HepG2 (cell line): ENCODE results near the gene VEGFB. TPM values are rescaled to one million over a fixed set of nuclear protein-coding genes. Genes with fewer than 3 reads are reported as not detected.

Experiments
- ATAC-seq: fragments of 200-7000 bp; cut with Tn5 transposase; 3 replicates; pipeline ENCODE4 v1.9.1; 2020; ENCODE audit warnings: mild to moderate bottlenecking, moderate library complexity
- BruUV-seq: library from RNA; stranded (reverse); fragments of 400-500 nt; replicated peaks from 2 replicates; lab custom pipeline; 2021; lab: Mats Ljungman, UMichigan
- CTCF ChIA-PET: fragments of 300-600 bp; formaldehyde crosslinking; extraction: SDS; loops from one replicate; lab custom pipeline; 2021; ENCODE audit warnings: low total read pairs, inconsistent platforms, low intra/inter-chr PET ratio; lab: Yijun Ruan, JAX
- POLR2A ChIA-PET: fragments of 350-600 bp; sonication (Branson Sonifier 250); formaldehyde crosslinking; loops from one replicate; lab custom pipeline; 2020; ENCODE audit warnings: antibody characterized with exemption, inconsistent platforms; lab: Yijun Ruan, JAX
- DNase-seq: peaks from one replicate; pipeline ENCODE4 v3.0.0-alpha.2; 2015; ENCODE audit warnings: low spot score
- FAIRE-seq: peaks from 3 replicates; lab custom pipeline; 2011; peaks lifted over from hg19 to GRCh38; lab: Jason Lieb, UNC
- H2AFZ ChIP-seq: one replicate; pipeline ENCODE4 v1.6.1; 2011; ENCODE audit warnings: low read length, inconsistent platforms
- H3K27ac ChIP-seq: fragments of 300-600 bp; 3 replicates; pipeline ENCODE4 v1.8.0; 2011; ENCODE audit warnings: mixed run types, mild to moderate bottlenecking, mixed read lengths, low read length, inconsistent platforms; ENCODE audit not compliant: insufficient read depth; ENCODE audit errors: extremely low read length
- H3K27me3 ChIP-seq, 2 experiments: fragments of 200-600 bp in 1 of 2; 2 replicates in 1 of 2; 3 replicates in 1 of 2; pipeline versions ENCODE4 v1.6.0 to v1.8.0; 2011; ENCODE audit warnings: low read length in 2 of 2, mild to moderate bottlenecking in 2 of 2, moderate library complexity in 2 of 2, inconsistent platforms in 1 of 2; ENCODE audit not compliant: insufficient read depth in 2 of 2, control insufficient read depth in 1 of 2
- H3K36me3 ChIP-seq, 2 experiments: fragments of 200-600 bp in 1 of 2; replicated peaks in 1 of 2; 2 replicates in 1 of 2; 3 replicates in 1 of 2; pipeline versions ENCODE4 v1.5.1 to v1.8.0; 2011; ENCODE audit warnings: low read length in 2 of 2, inconsistent platforms in 1 of 2; ENCODE audit not compliant: insufficient read depth in 2 of 2, control insufficient read depth in 1 of 2
- H3K4me1 ChIP-seq: 2 replicates; pipeline ENCODE4 v1.5.1; 2012; ENCODE audit warnings: low read length, inconsistent platforms; ENCODE audit not compliant: insufficient read depth
- H3K4me2 ChIP-seq: 2 replicates; pipeline ENCODE4 v1.6.0; 2011; ENCODE audit warnings: low read depth, low read length, inconsistent platforms
- H3K4me3 ChIP-seq, 3 experiments: fragments of 200-600 bp in 1 of 3; sonication (generic), shearing (Covaris generic) in 1 of 3; replicated peaks in 1 of 3; 2 replicates each; pipeline ENCODE4 v1.5.1; 2011 to 2016; ENCODE audit warnings: low read length in 3 of 3, inconsistent platforms in 2 of 3, low read depth in 2 of 3, mild to moderate bottlenecking in 2 of 3, control low read depth in 1 of 3, mixed read lengths in 1 of 3; ENCODE audit not compliant: insufficient read depth in 1 of 3
- H3K79me2 ChIP-seq: one replicate; pipeline ENCODE4 v1.6.1; 2011; ENCODE audit warnings: low read length, inconsistent platforms; ENCODE audit not compliant: insufficient read depth
- H3K9ac ChIP-seq: 2 replicates; pipeline ENCODE4 v1.6.0; 2011; ENCODE audit warnings: mild to moderate bottlenecking, low read depth, low read length, inconsistent platforms; ENCODE audit not compliant: insufficient read depth
- H3K9me3 ChIP-seq: 2 replicates; pipeline ENCODE4 v1.5.1; 2012; ENCODE audit warnings: mild to moderate bottlenecking, low read length
- H4K20me1 ChIP-seq: 2 replicates; pipeline ENCODE4 v1.6.0; 2011; ENCODE audit warnings: inconsistent platforms, mild to moderate bottlenecking, low read length, moderate library complexity; ENCODE audit not compliant: insufficient read depth
- CBX2 ChIP-seq, 2 experiments: fragments of 200-600 bp in 1 of 2; sonication (generic); formaldehyde crosslinking in 1 of 2; IDR thresholded peaks; 2 replicates each; pipeline versions ENCODE4 v1.7.0 to v1.8.1; 2018 to 2022; ENCODE audit warnings: low read depth in 2 of 2, low read length in 1 of 2, mild to moderate bottlenecking in 1 of 2, missing genetic modification reagents in 1 of 2
- CENPBD1 ChIP-seq: sonication (generic); formaldehyde crosslinking; IDR thresholded peaks from 2 replicates; pipeline ENCODE4 v1.8.0; 2022; ENCODE audit warnings: missing genetic modification reagents, low read depth, mild to moderate bottlenecking, borderline replicate concordance
- CREM ChIP-seq, 2 experiments: sonication (generic) in 1 of 2; formaldehyde crosslinking in 1 of 2; IDR thresholded peaks; 2 replicates each; pipeline versions ENCODE4 v1.4.0 to v1.6.1; 2016 to 2020; ENCODE audit warnings: antibody characterized with exemption in 1 of 2, mild to moderate bottlenecking in 1 of 2, missing genetic modification reagents in 1 of 2
- EZH2 ChIP-seq: conservative IDR thresholded peaks from 2 replicates; pipeline ENCODE4 v1.6.1; 2012; ENCODE audit warnings: mild to moderate bottlenecking, low read depth, low read length, moderate library complexity
- FOXJ3 ChIP-seq: sonication (generic); formaldehyde crosslinking; IDR thresholded peaks from 2 replicates; pipeline ENCODE4 v1.4.0; 2020; ENCODE audit warnings: missing genetic modification reagents, mild to moderate bottlenecking, borderline replicate concordance
- HMGXB3 ChIP-seq: sonication (generic); formaldehyde crosslinking; IDR thresholded peaks from 2 replicates; pipeline ENCODE4 v1.4.0; 2020; ENCODE audit warnings: missing genetic modification reagents, borderline replicate concordance
- HNRNPK ChIP-seq: fragments of 200-400 bp; formaldehyde crosslinking; IDR thresholded peaks from 2 replicates; pipeline ENCODE4 v1.6.1; 2018; ENCODE audit warnings: low read length, low read depth, moderate library complexity, mild to moderate bottlenecking; ENCODE audit not compliant: poor library complexity, severe bottlenecking
- NFATC3 ChIP-seq: sonication (generic); formaldehyde crosslinking; IDR thresholded peaks from 2 replicates; pipeline ENCODE4 v1.5.1; 2020; ENCODE audit warnings: mild to moderate bottlenecking, missing genetic modification reagents
- NONO ChIP-seq, 2 experiments: fragments of 450-650 bp in 1 of 2; sonication (generic) in 1 of 2; formaldehyde crosslinking in 1 of 2; IDR thresholded peaks in 1 of 2; conservative IDR thresholded peaks in 1 of 2; 2 replicates each; pipeline versions ENCODE4 v1.6.1 to v1.8.0; 2017 to 2022; ENCODE audit warnings: mild to moderate bottlenecking in 1 of 2, missing genetic modification reagents in 1 of 2, moderate library complexity in 1 of 2
- REXO4 ChIP-seq: sonication (generic); formaldehyde crosslinking; IDR thresholded peaks from 2 replicates; pipeline ENCODE4 v1.8.0; 2022; ENCODE audit warnings: missing genetic modification reagents, mild to moderate bottlenecking, borderline replicate concordance
- XBP1 ChIP-seq: sonication (generic); formaldehyde crosslinking; IDR thresholded peaks from 2 replicates; pipeline ENCODE4 v1.5.0; 2020; ENCODE audit warnings: missing genetic modification reagents
- ZNF253 ChIP-seq: sonication (generic); formaldehyde crosslinking; IDR thresholded peaks from 2 replicates; pipeline ENCODE4 v1.8.0; 2022; ENCODE audit warnings: mild to moderate bottlenecking, missing genetic modification reagents, borderline replicate concordance
- ZNF431 ChIP-seq: sonication (generic); formaldehyde crosslinking; IDR thresholded peaks from 2 replicates; pipeline ENCODE4 v1.9.0; 2022; ENCODE audit warnings: missing genetic modification reagents, low read depth, mild to moderate bottlenecking, borderline replicate concordance
- ZNF558 ChIP-seq: sonication (generic); formaldehyde crosslinking; IDR thresholded peaks from 2 replicates; pipeline ENCODE4 v1.9.0; 2022; ENCODE audit warnings: mild to moderate bottlenecking, missing genetic modification reagents, borderline replicate concordance
- ZNF768 ChIP-seq: sonication (generic); formaldehyde crosslinking; IDR thresholded peaks from 2 replicates; pipeline ENCODE4 v1.4.0; 2020; ENCODE audit warnings: missing genetic modification reagents
- ZNF879 ChIP-seq: sonication (generic); formaldehyde crosslinking; IDR thresholded peaks from 2 replicates; pipeline ENCODE4 v1.8.1; 2023; ENCODE audit warnings: missing genetic modification reagents
- whole genome bisulfite sequencing: methylation state at CpG from one replicate; pipeline ENCODE4 v1.1.6; 2017; ENCODE audit warnings: low lambda C conversion rate; 5-methylcytosine and 5-hydroxymethylcytosine counted together
- in situ Hi-C: cut with HindIII; loops from 2 replicates; pipeline ENCODE4 v1.10.0; 2017; ENCODE audit warnings: low pct_unique_long_range_greater_than_20kb; ENCODE audit not compliant: extremely low pct_ligation_motif_present
- intact Hi-C: fragments of 100-400 bp; cut with micrococcal nuclease; formaldehyde crosslinking; loops from one replicate; pipeline ENCODE4 v1.10.0; 2022; ENCODE audit not compliant: unreplicated experiment
- polyA plus RNA-seq, 8 experiments: library from polyadenylated mRNA; depleted of rRNA in 3 of 8; stranded (reverse) in 7 of 8; unstranded in 1 of 8; fragments of >200 nt; fragmentation: Illumina TruSeq in 4 of 8; extraction: Trizol in 4 of 8; gene quantifications; 2 replicates each; pipeline versions ENCODE4 v1.2.1 to v1.2.3, GENCODE V29; 2011 to 2016; ENCODE audit warnings: low read depth in 4 of 8, missing spikeins in 1 of 8, mixed read lengths in 1 of 8; ENCODE audit not compliant: insufficient read depth in 1 of 8
- total RNA-seq, 5 experiments: library from RNA; depleted of rRNA; stranded (reverse); fragments of >200 nt; fragmentation: Illumina TruSeq; extraction: Trizol; gene quantifications; 2 replicates each; pipeline ENCODE4 v1.2.3, GENCODE V29; 2016; ENCODE audit warnings: low read depth in 1 of 5

Gene VEGFB
- total and polyA plus RNA-seq, 2 of the 13 experiments (the other 11 are each of a cell fraction or from before 2014, with no cell fraction given), result 9.0 to 11.3 TPM

DNA sequence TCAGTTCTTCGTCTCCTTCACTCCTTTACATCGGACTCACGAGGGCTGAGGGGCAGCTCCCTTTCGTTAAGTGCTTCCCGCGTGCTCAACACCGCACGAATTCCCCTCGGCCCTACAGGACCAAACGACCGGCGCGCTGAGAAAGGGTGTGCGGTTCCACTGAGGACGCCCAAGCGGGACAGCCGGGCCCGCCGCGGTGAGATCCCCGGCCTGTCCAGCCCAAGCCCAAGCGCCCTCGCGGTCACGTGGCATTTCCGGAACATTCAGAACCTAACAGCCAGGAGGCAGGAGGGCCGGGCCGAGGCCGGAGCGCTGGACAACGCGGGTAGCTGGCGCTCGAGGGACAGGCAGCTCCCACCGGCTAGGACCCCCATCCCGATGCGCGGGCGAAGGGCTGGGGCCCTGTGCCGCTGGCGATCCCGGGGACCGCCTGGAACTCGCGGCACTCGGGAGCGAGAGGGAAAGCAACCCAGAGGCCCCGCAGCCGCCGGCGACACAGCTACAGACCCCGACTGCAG lies 49.1 kb upstream of the VEGFB start (continued):
- TF ChIP-seq NFATC3 (CRISPR knock-in tag), result peak; percentile 100
- TF ChIP-seq ZNF558, result peak; percentile 99
- TF ChIP-seq NONO (IDR thresholded peaks at IDR 0.05), result no peak
- peak; percentile 79; the same call in 1 of the 2 replicates for TF ChIP-seq NONO (CRISPR knock-in tag; conservative IDR thresholded peaks at IDR 0.05)
- TF ChIP-seq ZNF253, result peak; percentile 96
- peak; percentile 85; the same call in 1 of the 2 replicates for TF ChIP-seq REXO4 (CRISPR knock-in tag)
- TF ChIP-seq ZNF768 (CRISPR knock-in tag), result peak; percentile 79
- TF ChIP-seq XBP1 (CRISPR knock-in tag), result no peak; the same call in 1 of the 2 replicates

DNA sequence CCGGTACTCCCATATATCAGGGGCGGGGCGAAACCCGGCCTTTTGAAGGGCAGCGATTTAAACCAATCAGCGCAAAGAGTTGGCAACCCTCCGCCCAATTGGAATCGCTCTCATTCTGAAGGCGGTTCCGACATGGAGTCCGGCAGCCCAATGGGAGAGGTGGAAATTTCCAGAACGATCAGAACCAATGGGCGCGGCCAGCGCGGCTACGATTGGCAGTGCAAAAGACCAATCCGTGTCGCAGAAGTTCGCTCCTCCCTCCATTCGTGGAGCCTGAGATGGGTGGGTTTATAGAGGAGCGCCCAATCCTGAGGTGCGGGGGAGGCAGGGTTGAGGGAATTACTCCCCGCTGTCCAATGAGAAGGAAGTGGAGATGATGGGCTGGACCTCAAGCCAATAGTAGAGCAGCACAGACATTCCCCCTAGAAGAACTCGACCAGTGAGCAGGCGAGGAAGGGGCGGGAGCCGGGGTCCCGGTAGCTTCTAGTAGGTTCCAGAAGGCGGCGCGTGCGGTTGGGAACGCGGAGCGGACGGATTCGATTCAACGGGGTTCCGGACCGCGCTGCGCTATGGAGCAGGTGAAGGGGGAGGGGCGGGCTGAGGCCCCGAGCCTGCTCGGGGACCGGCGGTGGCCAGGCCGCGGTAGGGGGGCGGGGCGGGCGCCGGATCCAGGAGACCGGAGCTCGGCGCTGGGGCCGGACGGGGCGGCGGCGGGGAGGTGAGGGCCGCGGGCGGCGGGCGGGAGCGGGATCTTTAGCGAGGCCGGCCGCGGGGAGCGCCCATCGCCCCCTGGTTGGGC lies 48.5 kb upstream of the VEGFB start, which contains the start of gene STIP1:
TSS of gene STIP1 (plus strand) at position 479 of the 799 bp plus-strand sequence. CDS start at position 570, 91 bp downstream.
- Histone ChIP-seq H3K27me3 (no peaks in the 10 kb centered on the region), H3K9ac (peak within 1 kb of the TSS; percentile 80), H3K36me3 (peaks cover 2 to 3% of the 10 kb centered on the region in 2 experiments; a peak in 2 of 5 replicates), H3K9me3 (no peaks in the 10 kb centered on the region), H3K79me2 (peaks cover 6% of the 10 kb centered on the region), H3K4me2 (peak within 1 kb of the TSS; percentile 88), H2AFZ (no peak within 1 kb of the TSS), H4K20me1 (peaks cover 19% of the 10 kb centered on the region), H3K4me1 (peaks cover 51% of the 10 kb centered on the region), H3K27ac (peak within 1 kb of the TSS; percentile 83), H3K4me3 (peak within 1 kb of the TSS; percentile 60 to 75 (median 60))
- intact Hi-C loops (loop anchor here (5.0 to 10.0 kb wide), 2 partner anchors 56 to 119 kb away; partner anchors contain the start of genes CATSPERZ, ESRRA and FKBP2), in situ Hi-C loops (no loop called here)
- CTCF ChIA-PET, result no interaction called here
- WGBS, result 0% methylated on average over 9 of the region's 74 CpGs
- POLR2A ChIA-PET, result interaction anchor here (0.6 to 2.7 kb wide), 30 partner anchors 10 to 694 kb away, joined by 3 to 31 read pairs (median 6); partner anchors contain the start of genes BAD, ESRRA, FERMT3 and FKBP2
- DNase-seq (peak; percentile 100), ATAC-seq (peak; percentile 92), FAIRE-seq (peak; percentile 99)
- no TSS peak for BruUV-seq
- TF ChIP-seq HNRNPK, result no peak
- TF ChIP-seq EZH2, result no peak
- peak; percentile 73; the same call in 1 of the 2 replicates for TF ChIP-seq HMGXB3 (CRISPR knock-in tag)
- no peak for TF ChIP-seq CBX2 (IDR thresholded peaks at IDR 0.05; ENCODE audit: low read depth, low read length)
- TF ChIP-seq CBX2 (CRISPR knock-in tag; IDR thresholded peaks at IDR 0.05; ENCODE audit: low read depth), result no peak
- TF ChIP-seq FOXJ3 (CRISPR knock-in tag), result no peak
- no peak for TF ChIP-seq CENPBD1
- TF ChIP-seq CREM (IDR thresholded peaks at IDR 0.05), result peak; percentile 87
- TF ChIP-seq CREM (CRISPR knock-in tag; IDR thresholded peaks at IDR 0.05), result no peak
- TF ChIP-seq ZNF431 (CRISPR knock-in tag), result no peak
- no peak; the same call in 1 of the 2 replicates for TF ChIP-seq ZNF879 (CRISPR knock-in tag)
